GM20431 (cell line): ENCODE measurements around the gene CILP.

Source experiments
- in situ Hi-C: fragments of 300-500 bp; cut with MseI, MboI; formaldehyde crosslinking; loops from one replicate; pipeline ENCODE4 v1.15.0; 2020; ENCODE audit warnings: low sequenced_read_pairs; ENCODE audit not compliant: unreplicated experiment

The CILP gene

GRCh38 chr15:65164139-65164538, 47.1 kb downstream of the CILP start:
- in situ Hi-C loops, result no loop called here

- in situ Hi-C loops, result no loop called here
Observed at GRCh38 chr15:65163041-65163440, 48.2 kb downstream of the CILP start.

DNA sequence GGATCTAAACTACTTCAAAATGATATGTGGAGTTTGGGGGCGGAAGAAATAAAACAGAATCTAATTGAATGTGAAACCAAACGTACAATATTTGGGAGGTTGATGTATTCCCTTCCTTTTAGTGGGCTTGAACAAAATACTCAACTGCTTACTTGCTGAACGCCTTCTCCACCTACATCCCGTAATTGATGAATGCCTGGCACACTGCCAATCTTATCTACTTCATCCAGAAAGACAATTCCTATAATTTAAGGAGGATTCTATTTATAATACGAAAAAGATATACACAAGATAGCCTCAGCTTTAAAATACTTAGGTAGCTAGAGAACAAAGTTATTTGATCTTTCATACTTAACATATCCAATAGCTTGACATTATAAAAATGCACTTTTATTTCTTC, 54.6 kb downstream of the CILP start:
- in situ Hi-C loops, result no loop called here

GRCh38 chr15:65154720-65155119, 56.6 kb downstream of the CILP start:
- in situ Hi-C loops, result no loop called here

- in situ Hi-C loops, result no loop called here
Observed at GRCh38 chr15:65147902-65148301, 63.4 kb downstream of the CILP start.

GRCh38 chr15:65146438-65146837, 64.8 kb downstream of the CILP start:
- in situ Hi-C loops, result no loop called here
